ENCODE data around the gene PORCN.

- TF ChIP-seq EZH2phosphoT487 (IDR thresholded peaks at IDR 0.05; ENCODE audit: borderline replicate concordance) (no peak), EZH2 (IDR thresholded peaks at IDR 0.05) (no peak), CTCF (IDR thresholded peaks at IDR 0.05 in 2 of 3, conservative IDR thresholded peaks at IDR 0.05 in 1 of 3; ENCODE audit: borderline replicate concordance in 1 of 3, insufficient read depth in 1 of 3, low read depth in 2 of 3, low read length in 2 of 3) (no peak), SP1 (IDR thresholded peaks at IDR 0.05; ENCODE audit: low read depth) (no peak), POLR2A (IDR thresholded peaks at IDR 0.05; ENCODE audit: borderline replicate concordance, extremely low read depth, insufficient read depth, insufficient read length) (no peak), REST (IDR thresholded peaks at IDR 0.05; ENCODE audit: low read depth) (no peak)
- TF ChIP-seq, protein P1, sequence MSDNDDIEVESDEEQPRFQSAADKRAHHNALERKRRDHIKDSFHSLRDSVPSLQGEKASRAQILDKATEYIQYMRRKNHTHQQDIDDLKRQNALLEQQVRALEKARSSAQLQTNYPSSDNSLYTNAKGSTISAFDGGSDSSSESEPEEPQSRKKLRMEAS (IDR thresholded peaks at IDR 0.05), result no peak
- TF ChIP-seq, protein P2, sequence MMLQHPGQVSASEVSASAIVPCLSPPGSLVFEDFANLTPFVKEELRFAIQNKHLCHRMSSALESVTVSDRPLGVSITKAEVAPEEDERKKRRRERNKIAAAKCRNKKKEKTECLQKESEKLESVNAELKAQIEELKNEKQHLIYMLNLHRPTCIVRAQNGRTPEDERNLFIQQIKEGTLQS (IDR thresholded peaks at IDR 0.05), result no peak
Measured at GRCh38 chrX:48487362-48487798, 21.4 kb upstream of the PORCN start.
